ENCODE measurements around the gene FNIP2. TPM values are rescaled to one million over a fixed set of nuclear protein-coding genes. Genes with fewer than 3 reads are reported as not detected.
"Not testable (repeated sequence)": the region's sequence is repeated elsewhere in the genome, so short reads cannot be mapped to it uniquely, and the experiment has no call there.

The FNIP2 gene
- total RNA-seq, 1 donor from 2014 or later, result 18.5 TPM

- not testable (repeated sequence) for H3K36me3 ChIP-seq (ENCODE audit: insufficient read depth, low read length); H3K9ac ChIP-seq (ENCODE audit: low read length); H3K4me1 ChIP-seq (ENCODE audit: insufficient read depth, low read length); H4K20me1 ChIP-seq (ENCODE audit: insufficient read depth, low read length); H3K79me2 ChIP-seq (ENCODE audit: insufficient read depth, low read length); H3K4me1 Mint-ChIP-seq (ENCODE audit: low read depth, unreplicated experiment); DNase-seq (ENCODE audit: low read depth); H3K4me3 ChIP-seq (ENCODE audit: insufficient read depth, low read depth, low read length); FAIRE-seq; H3K9me3 ChIP-seq (ENCODE audit: insufficient read depth, low read depth, low read length); H3K27ac ChIP-seq (ENCODE audit: low read depth, low read length); H2AFZ ChIP-seq (ENCODE audit: low read depth, low read length); H3K4me3 Mint-ChIP-seq (ENCODE audit: unreplicated experiment); H3K4me2 ChIP-seq (ENCODE audit: low read length); H3K27me3 ChIP-seq (ENCODE audit: insufficient read depth, low read length); H3K27me3 Mint-ChIP-seq (ENCODE audit: low read depth, unreplicated experiment); H3K36me3 Mint-ChIP-seq (ENCODE audit: low read depth, unreplicated experiment); H3K9me3 Mint-ChIP-seq (ENCODE audit: unreplicated experiment)
- peak overlapping the region; percentile 70 for H3K27ac Mint-ChIP-seq (ENCODE audit: unreplicated experiment)
Measured at GRCh38 chr4:158896577-158897238, 127.9 kb downstream of the FNIP2 start.

- not testable (repeated sequence) for DNase-seq (ENCODE audit: low read depth); FAIRE-seq; H2AFZ ChIP-seq (ENCODE audit: low read depth, low read length); H3K4me2 ChIP-seq (ENCODE audit: low read length); H3K9me3 ChIP-seq (ENCODE audit: insufficient read depth, low read depth, low read length); H3K27ac Mint-ChIP-seq (ENCODE audit: unreplicated experiment); H3K4me3 Mint-ChIP-seq (ENCODE audit: unreplicated experiment); H4K20me1 ChIP-seq (ENCODE audit: insufficient read depth, low read length); H3K27me3 ChIP-seq (ENCODE audit: insufficient read depth, low read length); H3K4me3 ChIP-seq (ENCODE audit: insufficient read depth, low read depth, low read length); H3K9ac ChIP-seq (ENCODE audit: low read length); H3K27ac ChIP-seq (ENCODE audit: low read depth, low read length); H3K36me3 ChIP-seq (ENCODE audit: insufficient read depth, low read length); H3K79me2 ChIP-seq (ENCODE audit: insufficient read depth, low read length); H3K27me3 Mint-ChIP-seq (ENCODE audit: low read depth, unreplicated experiment)
- peaks cover 14% of the 10 kb centered on the region for H3K4me1 ChIP-seq (ENCODE audit: insufficient read depth, low read length)
- peaks cover 12% of the 10 kb centered on the region for H3K9me3 Mint-ChIP-seq (ENCODE audit: unreplicated experiment)
- H3K36me3 Mint-ChIP-seq (ENCODE audit: low read depth, unreplicated experiment), result peaks cover 17% of the 10 kb centered on the region
- H3K4me1 Mint-ChIP-seq (ENCODE audit: low read depth, unreplicated experiment), result peaks cover 29% of the 10 kb centered on the region
Measured at GRCh38 chr4:158900408-158900807, 131.6 kb downstream of the FNIP2 start.

- H4K20me1 ChIP-seq (ENCODE audit: insufficient read depth, low read length); H3K4me3 Mint-ChIP-seq (ENCODE audit: unreplicated experiment); H3K27ac ChIP-seq (ENCODE audit: low read depth, low read length); H3K27me3 ChIP-seq (ENCODE audit: insufficient read depth, low read length); H3K9ac ChIP-seq (ENCODE audit: low read length); H3K27me3 Mint-ChIP-seq (ENCODE audit: low read depth, unreplicated experiment); H3K79me2 ChIP-seq (ENCODE audit: insufficient read depth, low read length); H3K9me3 ChIP-seq (ENCODE audit: insufficient read depth, low read depth, low read length); H3K4me3 ChIP-seq (ENCODE audit: insufficient read depth, low read depth, low read length); FAIRE-seq; H3K36me3 ChIP-seq (ENCODE audit: insufficient read depth, low read length): not testable (repeated sequence)
- peak; percentile 66 for DNase-seq (ENCODE audit: low read depth)
- peaks cover 28% of the 10 kb centered on the region for H3K4me1 Mint-ChIP-seq (ENCODE audit: low read depth, unreplicated experiment)
- H3K27ac Mint-ChIP-seq (ENCODE audit: unreplicated experiment), result peak overlapping the region; percentile 63
- H2AFZ ChIP-seq (ENCODE audit: low read depth, low read length), result peak overlapping the region; percentile 1
- peaks cover 12% of the 10 kb centered on the region for H3K9me3 Mint-ChIP-seq (ENCODE audit: unreplicated experiment)
- peaks cover 14% of the 10 kb centered on the region for H3K4me1 ChIP-seq (ENCODE audit: insufficient read depth, low read length)
- H3K36me3 Mint-ChIP-seq (ENCODE audit: low read depth, unreplicated experiment), result peaks cover 15% of the 10 kb centered on the region
- peak overlapping the region; percentile 50 for H3K4me2 ChIP-seq (ENCODE audit: low read length)
Measured at GRCh38 chr4:158902280-158903078, 133.7 kb downstream of the FNIP2 start.

- Mint-ChIP-seq H3K36me3 (ENCODE audit: low read depth, unreplicated experiment) (peaks cover 15% of the 10 kb centered on the region), H3K9me3 (ENCODE audit: unreplicated experiment) (peaks cover 12% of the 10 kb centered on the region), H3K27me3 (ENCODE audit: low read depth, unreplicated experiment) (no peaks in the 10 kb centered on the region), H3K4me3 (ENCODE audit: unreplicated experiment) (no peak overlapping the region), H3K4me1 (ENCODE audit: low read depth, unreplicated experiment) (peaks cover 28% of the 10 kb centered on the region), H3K27ac (ENCODE audit: unreplicated experiment) (peak overlapping the region; percentile 63)
- H3K27ac ChIP-seq (ENCODE audit: low read depth, low read length), result no peak overlapping the region
- H3K36me3 ChIP-seq (ENCODE audit: insufficient read depth, low read length), result no peaks in the 10 kb centered on the region
- H3K27me3 ChIP-seq (ENCODE audit: insufficient read depth, low read length), result no peaks in the 10 kb centered on the region
- H3K4me2 ChIP-seq (ENCODE audit: low read length), result peak overlapping the region; percentile 50
- TF ChIP-seq EZH2 (IDR thresholded peaks at IDR 0.05; ENCODE audit: insufficient read depth, low read length) (no peak), CTCF (IDR thresholded peaks at IDR 0.05; ENCODE audit: insufficient read depth, low read depth, low read length) (no peak)
- peak overlapping the region; percentile 1 for H2AFZ ChIP-seq (ENCODE audit: low read depth, low read length)
- no peak for DNase-seq (ENCODE audit: low read depth)
- FAIRE-seq, result no peak
- H3K9me3 ChIP-seq (ENCODE audit: insufficient read depth, low read depth, low read length), result no peaks in the 10 kb centered on the region
- no peak overlapping the region for H3K4me3 ChIP-seq (ENCODE audit: insufficient read depth, low read depth, low read length)
- H4K20me1 ChIP-seq (ENCODE audit: insufficient read depth, low read length), result no peaks in the 10 kb centered on the region
- no peak overlapping the region for H3K9ac ChIP-seq (ENCODE audit: low read length)
- no peaks in the 10 kb centered on the region for H3K79me2 ChIP-seq (ENCODE audit: insufficient read depth, low read length)
- H3K4me1 ChIP-seq (ENCODE audit: insufficient read depth, low read length), result peaks cover 14% of the 10 kb centered on the region
Measured at GRCh38 chr4:158903079-158903456, 134.2 kb downstream of the FNIP2 start.
